ENCODE data around the gene RINL.
A peak's percentile ranks its signal among the peaks of the same experiment; 100 is the strongest.
"Not testable (repeated sequence)": the region's sequence is repeated elsewhere in the genome, so short reads cannot be mapped to it uniquely, and the experiment has no call there.

Gene RINL

DNA sequence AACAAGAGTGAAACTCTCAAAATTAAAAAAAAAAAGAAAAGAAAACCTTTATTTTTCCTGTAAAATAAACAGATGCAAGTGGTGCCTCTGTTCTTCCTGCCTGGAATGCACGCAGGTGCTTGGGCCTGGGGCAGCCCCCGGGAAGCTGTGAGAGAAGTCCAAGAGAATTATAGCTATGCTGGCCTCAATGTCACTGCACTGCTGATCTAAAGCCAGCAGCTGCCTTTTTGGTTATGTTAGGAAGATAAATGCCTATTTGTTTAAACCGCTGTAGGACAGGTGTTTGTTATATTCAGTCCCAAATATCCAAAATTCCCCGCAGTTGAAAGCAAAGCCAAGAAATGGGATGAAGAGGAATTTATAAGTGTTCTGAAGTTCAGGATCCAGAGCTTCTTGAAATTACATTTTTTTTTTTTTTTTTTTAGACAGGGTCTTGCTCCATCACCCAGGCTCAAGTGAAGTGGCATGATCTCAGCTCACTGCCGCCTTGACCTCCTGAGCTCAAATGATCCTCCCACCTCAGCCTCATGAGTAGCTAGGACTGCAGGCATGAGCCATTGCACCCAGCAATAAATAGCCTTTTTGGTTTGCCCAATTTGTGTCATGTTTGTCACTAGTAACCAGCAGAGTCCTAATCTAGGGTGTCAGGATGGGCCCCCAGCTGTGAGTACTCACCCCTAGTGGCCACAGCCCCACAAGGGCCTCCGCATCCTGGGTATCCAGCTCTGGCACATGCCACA lies 2.2 kb downstream of the RINL start:
- no peak for DNase-seq (ENCODE audit: low spot score)

DNA sequence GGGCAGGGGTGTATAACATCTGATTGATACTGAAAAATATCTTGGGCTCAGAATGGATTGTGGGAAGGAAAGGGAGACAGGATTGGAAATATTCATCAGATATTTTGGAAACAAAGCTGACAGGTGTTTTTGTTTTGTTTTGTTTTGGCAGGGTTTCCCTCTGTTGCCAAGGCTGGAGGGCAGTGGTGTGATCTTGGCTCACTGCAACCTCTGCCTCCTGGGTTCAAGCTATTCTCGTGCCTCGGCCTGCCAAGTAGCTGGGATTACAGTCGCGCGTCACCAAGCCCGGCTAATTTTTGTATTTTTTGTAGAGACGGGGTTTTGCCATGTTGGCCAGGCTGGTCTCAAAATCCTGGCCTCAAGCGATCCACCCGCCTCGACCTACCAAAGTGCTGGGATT lies 4.7 kb downstream of the RINL start:
- not testable (repeated sequence) for DNase-seq (ENCODE audit: low spot score)

- DNase-seq (ENCODE audit: low spot score), result no peak
Measured at GRCh38 chr19:38870612-38871011, 7.5 kb downstream of the RINL start.

GRCh38 chr19:38869836-38870607 lies 8.1 kb downstream of the RINL start:
- peak; percentile 79 for DNase-seq (ENCODE audit: low spot score)

- DNase-seq (ENCODE audit: low spot score), result no peak
Measured at GRCh38 chr19:38869160-38869835, 8.8 kb downstream of the RINL start.

GRCh38 chr19:38868551-38868950 lies 9.5 kb downstream of the RINL start:
- DNase-seq (ENCODE audit: low spot score), result no peak

DNA sequence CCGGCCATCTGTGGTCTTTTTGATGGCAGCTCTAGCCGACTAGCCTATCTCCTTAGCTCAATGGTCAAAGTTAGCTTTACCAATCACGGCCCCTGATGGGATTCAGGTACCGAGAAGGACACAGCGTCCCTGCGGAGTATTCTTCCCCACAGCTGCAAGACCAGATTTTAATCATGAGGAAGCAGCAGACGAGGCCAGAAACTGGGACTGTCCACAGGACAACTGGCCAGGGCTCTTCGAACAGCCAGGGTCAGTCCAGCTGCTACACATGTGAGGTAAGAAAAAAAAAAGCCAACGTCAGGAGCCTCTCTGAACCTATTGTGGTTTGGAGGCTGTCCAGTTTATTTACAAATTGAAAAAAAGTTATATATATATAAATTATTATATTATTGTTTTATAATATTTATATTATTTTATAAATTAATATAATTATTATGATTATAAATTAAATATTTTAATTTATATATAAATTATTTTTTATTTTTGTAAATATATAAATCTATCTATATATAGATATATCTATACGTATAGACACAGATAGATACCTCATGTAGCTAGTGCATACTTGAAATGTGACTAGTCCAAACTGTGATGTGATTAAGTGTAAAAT lies 10.8 kb downstream of the RINL start:
- no peak for DNase-seq (ENCODE audit: low spot score)

DNA sequence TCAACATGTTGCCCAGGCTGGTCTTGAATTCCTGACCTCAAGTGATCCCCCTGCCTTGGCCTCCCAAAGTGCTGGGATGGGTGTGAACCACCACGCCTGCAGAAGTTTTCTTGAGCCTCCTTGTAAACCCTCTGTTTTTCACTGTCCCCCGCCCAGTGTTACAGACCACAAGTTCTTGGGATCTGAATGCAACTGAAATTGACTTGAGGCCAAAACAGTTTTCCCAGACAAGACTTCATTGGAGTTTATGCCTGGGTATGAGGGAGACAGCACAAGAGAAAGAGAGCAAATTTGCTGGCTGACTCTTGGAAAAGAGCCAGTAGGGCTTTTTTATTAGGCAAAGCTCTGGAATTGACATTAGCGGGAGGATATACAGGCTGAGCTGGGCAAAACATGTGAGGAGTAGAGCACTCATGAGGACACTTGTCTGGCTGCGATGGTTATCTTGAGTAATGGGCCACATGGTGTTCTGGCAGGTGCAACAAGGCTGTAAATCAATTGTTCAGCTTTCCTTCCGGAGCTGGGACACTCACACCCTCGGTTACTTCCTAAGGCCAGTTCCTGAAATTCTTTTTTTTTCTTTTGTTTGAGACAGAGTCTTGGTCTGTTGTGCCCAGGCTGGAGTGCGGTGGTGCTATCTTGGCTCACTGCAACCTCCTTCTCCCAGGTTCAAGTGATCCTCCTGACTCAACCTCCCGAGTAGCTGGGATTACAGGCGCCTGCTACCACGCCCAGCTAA lies 15.6 kb downstream of the RINL start:
- no peak for DNase-seq (ENCODE audit: low spot score)

DNA sequence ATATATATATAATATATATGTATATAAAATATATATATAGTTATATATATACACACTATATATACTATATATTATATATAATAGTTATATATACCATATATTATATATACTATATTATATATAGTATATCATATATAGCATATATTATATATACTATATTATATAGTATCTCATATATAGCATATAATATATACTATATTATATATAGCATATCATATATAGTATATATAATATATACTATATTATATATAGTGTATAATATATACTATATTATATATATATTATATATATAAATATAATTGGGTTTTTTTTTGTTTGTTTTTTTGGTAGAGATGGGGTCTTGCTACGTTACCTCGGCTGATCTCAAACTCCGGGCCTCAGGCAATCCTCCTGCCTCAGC lies 16.7 kb downstream of the RINL start:
- DNase-seq (ENCODE audit: low spot score), result no peak

DNA sequence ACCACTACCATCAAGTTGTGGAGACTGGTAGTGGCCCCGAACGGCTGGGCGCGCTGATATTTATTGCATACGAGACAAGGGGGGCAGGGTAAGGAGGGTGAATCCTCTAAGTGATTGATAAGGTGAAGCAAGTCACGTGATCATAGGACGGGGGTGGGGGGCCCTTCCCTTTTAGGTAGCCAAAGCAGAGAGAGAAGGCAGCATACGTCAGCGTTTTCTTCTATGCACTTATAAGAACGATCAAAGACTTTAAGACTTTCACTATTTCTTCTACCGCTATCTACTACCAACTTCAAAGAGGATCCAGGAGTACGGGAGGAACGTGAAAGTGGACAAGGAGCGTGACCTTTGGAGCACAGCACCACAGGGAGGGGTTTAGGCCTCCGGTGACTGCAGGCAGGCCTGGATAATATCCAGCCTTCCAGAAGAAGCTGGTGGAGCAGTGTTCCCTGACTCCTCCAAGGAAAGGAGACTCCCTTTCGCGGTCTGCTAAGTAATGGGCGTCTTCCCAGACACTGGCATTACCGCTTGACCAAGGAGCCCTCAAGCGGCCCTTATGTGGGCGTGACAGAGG lies 18.4 kb downstream of the RINL start:
- DNase-seq (ENCODE audit: low spot score), result not testable (repeated sequence)

DNA sequence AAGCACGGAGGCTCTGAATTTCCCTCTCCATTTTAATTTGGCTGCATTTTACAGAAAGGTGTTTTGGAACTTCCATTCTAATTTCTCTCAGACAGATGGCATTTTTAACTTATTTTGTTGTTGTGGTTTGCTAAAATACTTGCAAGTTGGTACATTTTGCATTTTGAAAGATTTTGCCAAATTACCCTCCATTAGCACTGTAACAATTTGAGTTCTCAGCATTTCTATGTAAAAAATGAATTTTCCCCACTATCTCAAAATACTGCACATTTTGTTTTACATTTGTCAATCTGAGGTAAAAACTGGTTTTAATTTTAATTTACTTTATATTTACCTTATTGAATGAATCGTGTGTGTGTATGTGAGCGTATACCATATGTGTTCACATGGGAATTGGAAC lies 21.3 kb downstream of the RINL start:
- no peak for DNase-seq (ENCODE audit: low spot score)

GRCh38 chr19:38855751-38856150 lies 22.3 kb downstream of the RINL start:
- DNase-seq (ENCODE audit: low spot score), result not testable (repeated sequence)

DNA sequence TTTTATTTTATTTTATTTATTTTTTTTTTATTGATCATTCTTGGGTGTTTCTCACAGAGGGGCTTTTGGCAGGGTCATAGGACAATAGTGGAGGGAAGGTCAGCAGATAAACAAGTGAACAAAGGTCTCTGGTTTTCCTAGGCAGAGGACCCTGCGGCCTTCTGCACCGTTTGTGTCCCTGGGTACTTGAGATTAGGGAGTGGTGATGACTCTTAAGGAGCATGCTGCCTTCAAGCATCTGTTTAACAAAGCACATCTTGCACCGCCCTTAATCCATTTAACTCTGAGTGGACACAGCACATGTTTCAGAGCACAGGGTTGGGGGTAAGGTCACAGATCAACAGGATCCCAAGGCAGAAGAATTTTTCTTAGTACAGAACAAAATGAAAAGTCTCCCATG lies 23.1 kb downstream of the RINL start:
- not testable (repeated sequence) for DNase-seq (ENCODE audit: low spot score)

GRCh38 chr19:38853214-38853613 lies 24.9 kb downstream of the RINL start:
- DNase-seq (ENCODE audit: low spot score), result no peak

GRCh38 chr19:38852231-38853044 lies 25.6 kb downstream of the RINL start:
- DNase-seq (ENCODE audit: low spot score), result peak; percentile 45

DNA sequence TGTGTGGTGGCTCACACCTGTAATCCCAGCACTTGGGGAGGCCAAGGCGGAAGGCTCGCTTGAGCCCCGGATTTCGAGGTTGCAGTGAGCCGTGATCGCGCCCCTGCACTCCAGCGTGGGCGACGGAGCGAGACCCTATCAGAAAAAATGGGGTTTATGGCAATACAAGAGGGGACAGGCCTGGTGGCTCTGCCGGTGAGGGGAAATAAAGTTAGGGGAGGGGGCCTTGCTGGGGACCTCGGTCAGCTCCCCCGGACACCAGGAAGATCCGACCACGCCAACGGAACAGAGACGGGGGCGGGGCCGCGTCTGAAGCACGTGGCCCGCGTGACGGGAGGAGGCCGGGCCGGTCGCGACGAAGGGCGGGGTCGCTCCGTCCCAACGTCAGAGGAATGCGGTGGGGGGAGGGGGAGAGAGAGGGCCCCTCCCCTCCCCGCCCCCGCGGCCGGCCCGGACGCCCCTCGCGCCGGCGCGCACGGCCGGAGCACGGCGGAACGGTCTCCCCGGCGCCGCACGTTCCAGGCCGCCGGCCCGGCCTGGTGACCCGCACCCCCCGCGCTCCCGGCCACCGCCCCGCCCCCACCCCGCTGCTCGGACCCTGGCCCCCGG lies 26.3 kb downstream of the RINL start:
- DNase-seq (ENCODE audit: low spot score), result peak; percentile 97

- peak; percentile 13 for DNase-seq (ENCODE audit: low spot score)
Measured at GRCh38 chr19:38850976-38851621, 27.0 kb downstream of the RINL start.

GRCh38 chr19:38850436-38850975 lies 27.6 kb downstream of the RINL start:
- peak; percentile 100 for DNase-seq (ENCODE audit: low spot score)

DNA sequence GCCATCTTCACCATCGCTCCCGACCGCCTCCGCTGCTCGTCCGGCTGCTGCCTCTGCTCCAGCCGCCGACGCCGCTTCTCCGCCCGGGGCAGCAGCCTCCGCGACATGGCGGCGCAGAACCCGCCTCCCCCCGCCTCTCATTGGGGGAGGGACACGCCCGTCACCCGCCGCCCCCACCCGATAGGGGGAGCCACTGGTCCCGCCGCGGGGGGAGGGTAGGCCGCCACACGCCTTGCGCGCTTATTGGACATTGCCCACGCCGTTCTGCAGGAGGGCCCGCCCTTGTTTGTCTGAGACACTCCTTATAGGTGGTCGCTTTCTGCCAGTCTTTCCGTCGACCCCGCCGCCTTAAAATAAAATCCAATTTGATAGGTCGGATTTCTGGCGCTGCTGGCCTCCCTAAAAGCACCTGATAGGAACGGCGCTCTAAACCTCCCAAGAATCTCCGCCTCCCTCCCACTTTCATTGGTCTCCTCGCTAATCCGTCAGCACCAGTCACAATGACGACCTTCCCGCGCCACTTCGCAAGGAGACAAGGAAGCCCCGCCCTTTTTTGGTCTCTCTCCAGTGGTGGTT lies 28.1 kb downstream of the RINL start, which contains the start of gene HNRNPL:
TSS of gene HNRNPL (minus strand) at position 127 of the 576 bp plus-strand sequence. CDS start at position 107, 20 bp downstream.
- DNase-seq (ENCODE audit: low spot score), result no peak
